ENCODE results near the gene TOP2A. TPM values are rescaled to one million over a fixed set of nuclear protein-coding genes. Genes with fewer than 3 reads are reported as not detected.

TOP2A gene, protein sequence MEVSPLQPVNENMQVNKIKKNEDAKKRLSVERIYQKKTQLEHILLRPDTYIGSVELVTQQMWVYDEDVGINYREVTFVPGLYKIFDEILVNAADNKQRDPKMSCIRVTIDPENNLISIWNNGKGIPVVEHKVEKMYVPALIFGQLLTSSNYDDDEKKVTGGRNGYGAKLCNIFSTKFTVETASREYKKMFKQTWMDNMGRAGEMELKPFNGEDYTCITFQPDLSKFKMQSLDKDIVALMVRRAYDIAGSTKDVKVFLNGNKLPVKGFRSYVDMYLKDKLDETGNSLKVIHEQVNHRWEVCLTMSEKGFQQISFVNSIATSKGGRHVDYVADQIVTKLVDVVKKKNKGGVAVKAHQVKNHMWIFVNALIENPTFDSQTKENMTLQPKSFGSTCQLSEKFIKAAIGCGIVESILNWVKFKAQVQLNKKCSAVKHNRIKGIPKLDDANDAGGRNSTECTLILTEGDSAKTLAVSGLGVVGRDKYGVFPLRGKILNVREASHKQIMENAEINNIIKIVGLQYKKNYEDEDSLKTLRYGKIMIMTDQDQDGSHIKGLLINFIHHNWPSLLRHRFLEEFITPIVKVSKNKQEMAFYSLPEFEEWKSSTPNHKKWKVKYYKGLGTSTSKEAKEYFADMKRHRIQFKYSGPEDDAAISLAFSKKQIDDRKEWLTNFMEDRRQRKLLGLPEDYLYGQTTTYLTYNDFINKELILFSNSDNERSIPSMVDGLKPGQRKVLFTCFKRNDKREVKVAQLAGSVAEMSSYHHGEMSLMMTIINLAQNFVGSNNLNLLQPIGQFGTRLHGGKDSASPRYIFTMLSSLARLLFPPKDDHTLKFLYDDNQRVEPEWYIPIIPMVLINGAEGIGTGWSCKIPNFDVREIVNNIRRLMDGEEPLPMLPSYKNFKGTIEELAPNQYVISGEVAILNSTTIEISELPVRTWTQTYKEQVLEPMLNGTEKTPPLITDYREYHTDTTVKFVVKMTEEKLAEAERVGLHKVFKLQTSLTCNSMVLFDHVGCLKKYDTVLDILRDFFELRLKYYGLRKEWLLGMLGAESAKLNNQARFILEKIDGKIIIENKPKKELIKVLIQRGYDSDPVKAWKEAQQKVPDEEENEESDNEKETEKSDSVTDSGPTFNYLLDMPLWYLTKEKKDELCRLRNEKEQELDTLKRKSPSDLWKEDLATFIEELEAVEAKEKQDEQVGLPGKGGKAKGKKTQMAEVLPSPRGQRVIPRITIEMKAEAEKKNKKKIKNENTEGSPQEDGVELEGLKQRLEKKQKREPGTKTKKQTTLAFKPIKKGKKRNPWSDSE (N-terminal part only)
- total RNA-seq: 1 to 10 TPM in 1 of 2 donors, under 1 TPM in 1; 0.31 to 3.7 TPM

DNA sequence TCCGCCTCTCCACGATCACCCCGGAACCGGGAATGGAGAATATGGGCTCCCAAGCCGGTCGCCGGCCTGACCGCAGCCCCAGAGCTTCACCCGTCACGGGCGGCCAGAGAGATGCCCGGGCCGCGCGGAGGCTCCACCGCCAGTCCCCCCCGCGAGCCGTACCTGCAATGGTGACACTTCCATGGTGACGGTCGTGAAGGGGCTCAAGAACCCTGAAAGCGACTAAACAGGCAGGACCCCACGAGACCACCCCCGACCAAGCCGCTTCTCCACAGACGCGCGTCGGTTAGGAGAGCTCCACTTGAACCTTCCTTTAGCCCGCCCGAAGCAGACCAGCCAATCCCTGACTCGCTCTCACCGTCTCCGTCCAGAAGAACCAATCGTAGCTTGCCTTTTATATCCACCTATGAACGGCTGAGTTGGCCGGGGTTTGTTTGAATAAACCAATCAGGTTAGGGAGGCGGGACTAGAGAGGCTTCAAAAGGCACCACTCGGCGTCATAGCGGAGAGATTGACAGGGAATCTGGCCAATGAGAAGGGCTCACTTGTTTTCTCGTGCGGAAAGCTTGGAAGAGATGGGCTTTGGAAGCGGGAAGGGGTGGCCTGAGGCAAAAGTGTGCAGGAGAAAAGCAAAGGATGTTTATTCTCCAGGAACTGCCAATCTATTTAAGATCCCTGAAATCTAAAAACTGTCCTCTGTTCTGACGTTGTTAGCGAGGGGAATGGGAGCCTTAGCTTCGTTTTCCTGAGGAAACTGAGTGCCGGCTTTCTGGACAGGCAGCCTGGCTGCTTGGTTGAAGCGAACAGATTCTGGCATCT lies at the start of gene TOP2A:
Gene TOP2A, minus strand, starts transcription at position 288 of the 819 bp plus-strand sequence. Its CDS starts 105 bp downstream, at position 183.
- no peaks in the 10 kb centered on the region for H3K36me3 ChIP-seq
- TF ChIP-seq, protein P1, sequence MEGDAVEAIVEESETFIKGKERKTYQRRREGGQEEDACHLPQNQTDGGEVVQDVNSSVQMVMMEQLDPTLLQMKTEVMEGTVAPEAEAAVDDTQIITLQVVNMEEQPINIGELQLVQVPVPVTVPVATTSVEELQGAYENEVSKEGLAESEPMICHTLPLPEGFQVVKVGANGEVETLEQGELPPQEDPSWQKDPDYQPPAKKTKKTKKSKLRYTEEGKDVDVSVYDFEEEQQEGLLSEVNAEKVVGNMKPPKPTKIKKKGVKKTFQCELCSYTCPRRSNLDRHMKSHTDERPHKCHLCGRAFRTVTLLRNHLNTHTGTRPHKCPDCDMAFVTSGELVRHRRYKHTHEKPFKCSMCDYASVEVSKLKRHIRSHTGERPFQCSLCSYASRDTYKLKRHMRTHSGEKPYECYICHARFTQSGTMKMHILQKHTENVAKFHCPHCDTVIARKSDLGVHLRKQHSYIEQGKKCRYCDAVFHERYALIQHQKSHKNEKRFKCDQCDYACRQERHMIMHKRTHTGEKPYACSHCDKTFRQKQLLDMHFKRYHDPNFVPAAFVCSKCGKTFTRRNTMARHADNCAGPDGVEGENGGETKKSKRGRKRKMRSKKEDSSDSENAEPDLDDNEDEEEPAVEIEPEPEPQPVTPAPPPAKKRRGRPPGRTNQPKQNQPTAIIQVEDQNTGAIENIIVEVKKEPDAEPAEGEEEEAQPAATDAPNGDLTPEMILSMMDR (IDR thresholded peaks at IDR 0.05): no peak
- no peaks in the 10 kb centered on the region for H3K27me3 ChIP-seq
- peak within 1 kb of the TSS; percentile 41 to 67 for H3K4me3 ChIP-seq
- no peaks in the 10 kb centered on the region for H3K9me3 ChIP-seq
- DNase-seq (ENCODE audit: low spot score): peak; percentile 100
- H3K4me1 ChIP-seq: peaks cover 0 to 20% of the 10 kb centered on the region in 2 donors
- H3K27ac ChIP-seq: peak within 1 kb of the TSS; percentile 38 to 48

DNA sequence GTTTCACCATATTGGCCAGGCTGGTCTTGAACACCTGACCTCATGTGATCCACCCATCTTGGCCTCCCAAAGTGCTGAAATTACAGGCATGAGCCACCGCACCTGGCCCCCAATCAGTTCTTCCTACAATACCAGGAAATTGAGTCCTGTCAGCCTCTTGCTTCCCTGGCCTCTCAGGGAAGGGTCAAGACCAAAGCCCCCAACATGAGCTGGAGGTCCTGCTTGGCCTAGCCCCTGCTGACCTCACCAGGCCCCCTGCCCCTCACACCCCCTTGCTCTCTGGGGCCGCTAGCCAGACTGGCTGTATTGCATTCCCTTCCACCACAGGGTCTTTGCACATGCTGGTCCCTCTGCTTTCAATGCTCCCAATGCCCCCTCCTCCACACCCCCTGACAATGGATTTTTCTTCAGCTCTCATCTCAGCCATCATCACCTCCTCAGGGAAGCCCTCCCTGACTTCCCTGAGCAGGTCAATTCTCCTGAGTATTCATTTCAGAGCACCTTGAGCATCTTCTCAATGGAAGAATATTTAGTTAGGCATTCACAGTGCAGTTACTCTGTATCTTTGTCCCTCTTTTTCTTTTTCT lies 49.7 kb upstream of the TOP2A start:
- Histone ChIP-seq H3K36me3 (no peaks in the 10 kb centered on the region), H3K27me3 (no peaks in the 10 kb centered on the region), H3K4me1 (peaks cover 0 to 9% of the 10 kb centered on the region in 2 donors), H3K4me3 (no peak overlapping the region), H3K9me3 (no peaks in the 10 kb centered on the region), H3K27ac (no peak overlapping the region)
- no peak for DNase-seq (ENCODE audit: low spot score)
- TF ChIP-seq, protein P1 (IDR thresholded peaks at IDR 0.05): no peak

DNA sequence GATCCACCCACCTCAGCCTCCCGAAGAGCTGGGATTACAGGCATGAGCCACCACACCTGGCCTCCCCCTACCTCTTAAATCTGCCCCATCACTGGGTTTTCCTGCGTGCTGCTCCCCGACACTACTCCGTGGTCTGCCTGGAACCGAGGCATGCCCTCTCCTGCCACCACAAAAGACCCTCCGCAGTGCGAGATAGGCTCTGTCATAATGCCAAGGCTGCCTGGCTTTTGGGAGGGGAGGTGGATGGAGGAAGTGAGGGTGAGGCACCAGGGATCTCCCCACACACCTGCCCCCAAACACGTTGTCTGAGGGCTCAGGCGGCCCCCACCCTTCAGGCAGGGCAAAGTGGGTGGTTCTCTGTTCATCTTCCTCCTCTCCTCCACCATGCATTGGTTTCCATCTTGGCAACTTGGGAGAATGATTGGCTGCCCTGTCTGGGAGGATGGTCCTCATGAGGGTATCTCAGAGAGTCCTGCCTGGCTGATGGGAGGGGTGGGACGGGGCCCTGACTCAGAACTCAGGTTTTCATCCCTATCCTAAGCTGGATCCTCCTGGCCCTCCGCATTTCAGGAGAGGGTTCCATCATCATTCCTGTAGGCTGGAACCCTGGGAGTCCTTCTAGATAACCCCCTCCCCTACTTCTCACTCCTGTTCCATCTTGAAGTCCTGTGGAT lies 48.7 kb upstream of the TOP2A start:
- no peak overlapping the region for H3K4me3 ChIP-seq
- no peaks in the 10 kb centered on the region for H3K36me3 ChIP-seq
- DNase-seq (ENCODE audit: low spot score): no peak

DNA sequence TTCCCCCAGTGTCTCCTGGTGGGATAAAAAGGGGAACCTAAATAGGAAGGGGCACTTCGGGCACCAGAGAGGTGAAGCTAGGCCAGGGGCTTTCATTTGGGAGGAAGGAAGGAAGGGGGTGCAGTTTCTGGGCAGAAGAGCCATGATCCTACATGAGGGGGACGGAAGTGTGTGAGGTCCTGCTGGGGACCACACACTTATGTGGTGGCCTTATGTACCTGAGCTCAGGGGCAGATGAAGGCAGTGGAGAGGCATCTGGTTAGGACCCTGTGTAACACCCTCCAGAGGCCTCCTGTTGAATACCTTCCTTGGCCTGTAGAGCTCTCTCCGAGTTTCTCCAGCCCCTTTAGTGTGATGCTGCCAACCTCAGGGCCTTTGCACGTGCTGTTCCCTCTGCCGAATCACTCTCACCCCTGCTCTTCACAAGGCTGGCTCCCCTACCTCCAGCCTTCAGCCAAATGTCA lies 46.7 kb upstream of the TOP2A start:
- TF ChIP-seq, protein P1 (IDR thresholded peaks at IDR 0.05): no peak
- peaks cover 0 to 35% of the 10 kb centered on the region in 2 donors for H3K4me1 ChIP-seq
- H3K27ac ChIP-seq: no peak overlapping the region
- no peaks in the 10 kb centered on the region for H3K27me3 ChIP-seq
- no peaks in the 10 kb centered on the region for H3K36me3 ChIP-seq
- DNase-seq (ENCODE audit: low spot score): no peak
- H3K4me3 ChIP-seq: no peak overlapping the region
- H3K9me3 ChIP-seq: no peaks in the 10 kb centered on the region

More for the DNA sequence above, 48.7 kb upstream of the TOP2A start:
- Histone ChIP-seq H3K4me1 (peaks cover 0 to 18% of the 10 kb centered on the region in 2 donors), H3K27ac (no peak overlapping the region), H3K9me3 (no peaks in the 10 kb centered on the region), H3K27me3 (no peaks in the 10 kb centered on the region)
- TF ChIP-seq, protein P1 (IDR thresholded peaks at IDR 0.05): no peak

Measured in right atrium auricular region (tissue), 2 donors.